ENCODE data around the gene TSPAN11. TPM values are rescaled to one million over a fixed set of nuclear protein-coding genes. Genes with fewer than 3 reads are reported as not detected.

The TSPAN11 gene
- total and polyA plus RNA-seq, 5 donors from 2014 or later: not detected

DNA sequence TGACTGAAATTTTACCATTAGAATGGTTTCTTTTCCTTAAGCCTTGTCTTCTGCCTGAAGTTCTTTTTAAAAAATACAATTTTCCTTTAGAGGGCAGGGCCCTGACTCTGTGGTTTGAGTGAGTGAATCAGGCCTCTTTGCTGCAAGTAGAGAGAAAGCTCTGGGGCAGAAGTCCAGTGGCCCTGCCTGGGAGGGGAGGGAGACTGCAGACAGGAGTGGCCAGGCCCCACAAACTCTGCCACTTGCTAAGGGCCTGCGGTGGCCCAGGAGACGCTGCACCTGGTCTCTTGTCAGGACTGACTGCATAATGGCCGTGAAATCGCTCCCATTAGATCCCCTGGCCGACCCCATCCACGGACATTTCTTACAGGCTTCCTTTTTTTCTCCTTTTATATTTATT lies 25.5 kb downstream of the TSPAN11 start:
- ATAC-seq (ENCODE audit: low read depth in 2 of 2): no peak
- no peaks in the 10 kb centered on the region for H3K36me3 ChIP-seq (ENCODE audit: control insufficient read depth, insufficient read depth, low read length)
- Mint-ChIP-seq H3K4me1 (no peaks in the 10 kb centered on the region), H3K27ac (no peak overlapping the region), H3K9me3 (no peaks in the 10 kb centered on the region), H3K36me3 (no peaks in the 10 kb centered on the region), H3K27me3 (peaks cover 4% of the 10 kb centered on the region), H3K4me3 (peak overlapping the region in 1 of 4 donors; percentile 59)
- no peak overlapping the region for H3K4me3 ChIP-seq (ENCODE audit: low read depth, low read length)
- DNase-seq: no peak
- no peak overlapping the region for H3K27ac ChIP-seq (ENCODE audit: insufficient read depth, low read length, poor library complexity, severe bottlenecking)
- no peaks in the 10 kb centered on the region for H3K4me1 ChIP-seq (ENCODE audit: control insufficient read depth, insufficient read depth, low read length, poor library complexity, severe bottlenecking)
- no peaks in the 10 kb centered on the region for H3K9me3 ChIP-seq (ENCODE audit: control insufficient read depth in 2 of 2, low read length in 2 of 2)
- peaks cover 3% of the 10 kb centered on the region for H3K27me3 ChIP-seq (ENCODE audit: control insufficient read depth, insufficient read depth, low read length)

DNA sequence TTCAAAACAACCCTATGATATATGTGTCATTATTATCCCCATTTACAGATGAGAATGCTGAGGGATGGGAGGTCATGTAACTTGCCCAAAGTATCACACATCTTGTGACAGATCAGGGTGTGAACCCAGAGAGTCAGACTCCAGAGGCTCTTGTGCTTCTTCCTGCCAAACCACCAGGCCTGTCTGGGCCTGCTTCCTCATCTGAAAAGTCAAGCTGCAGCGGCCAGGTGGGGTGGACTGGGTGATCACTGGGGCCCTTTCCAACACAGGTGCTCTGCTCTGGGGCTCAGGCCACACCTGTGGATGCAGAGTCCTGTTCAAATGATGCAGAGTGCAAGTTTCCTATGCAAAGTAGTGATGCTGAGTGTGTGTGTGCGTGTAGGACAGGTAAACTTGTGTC lies 26.7 kb downstream of the TSPAN11 start:
- ATAC-seq (ENCODE audit: low read depth in 2 of 2): no peak

GRCh38 chr12:30953951-30954751 lies 27.6 kb downstream of the TSPAN11 start:
- peak overlapping the region in 1 of 3 donors; percentile 71 for H3K27ac Mint-ChIP-seq

More for the DNA sequence above, 26.7 kb downstream of the TSPAN11 start:
- no peaks in the 10 kb centered on the region for H3K4me1 Mint-ChIP-seq
- Histone ChIP-seq H3K36me3 (ENCODE audit: control insufficient read depth, insufficient read depth, low read length) (no peaks in the 10 kb centered on the region), H3K27me3 (ENCODE audit: control insufficient read depth, insufficient read depth, low read length) (peaks cover 3% of the 10 kb centered on the region), H3K4me3 (ENCODE audit: low read depth, low read length) (no peak overlapping the region), H3K9me3 (ENCODE audit: control insufficient read depth in 2 of 2, low read length in 2 of 2) (no peaks in the 10 kb centered on the region), H3K4me1 (ENCODE audit: control insufficient read depth, insufficient read depth, low read length, poor library complexity, severe bottlenecking) (no peaks in the 10 kb centered on the region), H3K27ac (ENCODE audit: insufficient read depth, low read length, poor library complexity, severe bottlenecking) (no peak overlapping the region)
- no peak overlapping the region for H3K4me3 Mint-ChIP-seq
- no peak overlapping the region for H3K27ac Mint-ChIP-seq
- peaks cover 4% of the 10 kb centered on the region for H3K27me3 Mint-ChIP-seq
- H3K9me3 Mint-ChIP-seq: no peaks in the 10 kb centered on the region
- no peaks in the 10 kb centered on the region for H3K36me3 Mint-ChIP-seq
- no peak for DNase-seq

GRCh38 chr12:30955214-30955613 lies 28.7 kb downstream of the TSPAN11 start:
- H3K36me3 Mint-ChIP-seq: no peaks in the 10 kb centered on the region
- H3K27ac Mint-ChIP-seq: no peak overlapping the region
- no peak overlapping the region for H3K27ac ChIP-seq (ENCODE audit: insufficient read depth, low read length, poor library complexity, severe bottlenecking)
- peaks cover 1% of the 10 kb centered on the region for H3K27me3 ChIP-seq (ENCODE audit: control insufficient read depth, insufficient read depth, low read length)
- no peaks in the 10 kb centered on the region for H3K4me1 ChIP-seq (ENCODE audit: control insufficient read depth, insufficient read depth, low read length, poor library complexity, severe bottlenecking)
- no peaks in the 10 kb centered on the region for H3K36me3 ChIP-seq (ENCODE audit: control insufficient read depth, insufficient read depth, low read length)
- H3K9me3 ChIP-seq (ENCODE audit: control insufficient read depth in 2 of 2, low read length in 2 of 2): no peaks in the 10 kb centered on the region
- no peak overlapping the region for H3K4me3 ChIP-seq (ENCODE audit: low read depth, low read length)
- H3K4me1 Mint-ChIP-seq: no peaks in the 10 kb centered on the region
- no peaks in the 10 kb centered on the region for H3K9me3 Mint-ChIP-seq
- H3K4me3 Mint-ChIP-seq: no peak overlapping the region
- no peak for DNase-seq
- no peaks in the 10 kb centered on the region for H3K27me3 Mint-ChIP-seq
- ATAC-seq (ENCODE audit: low read depth in 2 of 2): no peak

More at GRCh38 chr12:30953951-30954751, 27.6 kb downstream of the TSPAN11 start:
- no peaks in the 10 kb centered on the region for H3K4me1 ChIP-seq (ENCODE audit: control insufficient read depth, insufficient read depth, low read length, poor library complexity, severe bottlenecking)
- no peak overlapping the region for H3K27ac ChIP-seq (ENCODE audit: insufficient read depth, low read length, poor library complexity, severe bottlenecking)
- H3K36me3 ChIP-seq (ENCODE audit: control insufficient read depth, insufficient read depth, low read length): no peaks in the 10 kb centered on the region
- H3K9me3 ChIP-seq (ENCODE audit: control insufficient read depth in 2 of 2, low read length in 2 of 2): no peaks in the 10 kb centered on the region
- ATAC-seq (ENCODE audit: low read depth in 2 of 2) (no peak), DNase-seq (no peak)
- Mint-ChIP-seq H3K27me3 (peaks cover 4% of the 10 kb centered on the region), H3K4me3 (no peak overlapping the region), H3K36me3 (no peaks in the 10 kb centered on the region), H3K4me1 (no peaks in the 10 kb centered on the region), H3K9me3 (no peaks in the 10 kb centered on the region)
- peaks cover 3% of the 10 kb centered on the region for H3K27me3 ChIP-seq (ENCODE audit: control insufficient read depth, insufficient read depth, low read length)
- H3K4me3 ChIP-seq (ENCODE audit: low read depth, low read length): no peak overlapping the region

GRCh38 chr12:30959110-30959710 lies 32.7 kb downstream of the TSPAN11 start:
- Mint-ChIP-seq H3K36me3 (no peaks in the 10 kb centered on the region), H3K27me3 (peaks cover 4% of the 10 kb centered on the region), H3K27ac (no peak overlapping the region), H3K4me1 (no peaks in the 10 kb centered on the region), H3K9me3 (peaks cover 0 to 3% (median 0%) of the 10 kb centered on the region in 7 donors), H3K4me3 (no peak overlapping the region)
- DNase-seq (no peak), ATAC-seq (ENCODE audit: low read depth in 2 of 2) (no peak)
- no peaks in the 10 kb centered on the region for H3K9me3 ChIP-seq (ENCODE audit: control insufficient read depth in 2 of 2, low read length in 2 of 2)
- no peaks in the 10 kb centered on the region for H3K36me3 ChIP-seq (ENCODE audit: control insufficient read depth, insufficient read depth, low read length)
- no peaks in the 10 kb centered on the region for H3K4me1 ChIP-seq (ENCODE audit: control insufficient read depth, insufficient read depth, low read length, poor library complexity, severe bottlenecking)
- no peaks in the 10 kb centered on the region for H3K27me3 ChIP-seq (ENCODE audit: control insufficient read depth, insufficient read depth, low read length)
- H3K4me3 ChIP-seq (ENCODE audit: low read depth, low read length): no peak overlapping the region
- H3K27ac ChIP-seq (ENCODE audit: insufficient read depth, low read length, poor library complexity, severe bottlenecking): no peak overlapping the region

DNA sequence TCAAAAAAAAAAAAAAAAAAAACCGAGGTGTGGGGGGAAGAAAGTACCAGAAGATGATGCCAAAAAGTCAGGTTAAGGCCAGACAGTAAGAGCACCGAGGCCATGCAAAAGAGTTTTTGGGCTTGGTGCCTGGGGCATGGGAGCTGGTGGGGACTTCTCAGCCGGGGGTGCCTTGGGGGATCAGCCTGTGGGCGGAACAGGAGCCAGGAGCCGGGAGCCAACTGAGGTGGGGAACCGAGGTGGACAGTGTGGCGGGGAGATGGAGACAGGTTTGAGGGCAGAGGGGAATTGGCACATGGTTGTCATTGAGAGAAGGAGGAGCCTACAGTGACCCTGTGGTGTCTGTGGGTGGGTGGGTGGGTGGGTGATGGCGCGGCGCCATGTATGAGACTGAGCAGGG lies 33.2 kb downstream of the TSPAN11 start:
- Histone ChIP-seq H3K27me3 (ENCODE audit: control insufficient read depth, insufficient read depth, low read length) (no peaks in the 10 kb centered on the region), H3K36me3 (ENCODE audit: control insufficient read depth, insufficient read depth, low read length) (no peaks in the 10 kb centered on the region), H3K4me3 (ENCODE audit: low read depth, low read length) (no peak overlapping the region), H3K9me3 (ENCODE audit: control insufficient read depth in 2 of 2, low read length in 2 of 2) (no peaks in the 10 kb centered on the region), H3K27ac (ENCODE audit: insufficient read depth, low read length, poor library complexity, severe bottlenecking) (no peak overlapping the region), H3K4me1 (ENCODE audit: control insufficient read depth, insufficient read depth, low read length, poor library complexity, severe bottlenecking) (no peaks in the 10 kb centered on the region)
- ATAC-seq (ENCODE audit: low read depth in 2 of 2) (no peak), DNase-seq (no peak)
- Mint-ChIP-seq H3K4me3 (peak overlapping the region in 1 of 4 donors; percentile 38), H3K36me3 (no peaks in the 10 kb centered on the region), H3K9me3 (peaks cover 0 to 3% (median 0%) of the 10 kb centered on the region in 7 donors), H3K27me3 (peaks cover 4% of the 10 kb centered on the region), H3K4me1 (no peaks in the 10 kb centered on the region), H3K27ac (no peak overlapping the region)

- Histone ChIP-seq H3K27ac (ENCODE audit: insufficient read depth, low read length, poor library complexity, severe bottlenecking) (no peak overlapping the region), H3K36me3 (ENCODE audit: control insufficient read depth, insufficient read depth, low read length) (no peaks in the 10 kb centered on the region), H3K4me3 (ENCODE audit: low read depth, low read length) (no peak overlapping the region), H3K9me3 (ENCODE audit: control insufficient read depth in 2 of 2, low read length in 2 of 2) (no peaks in the 10 kb centered on the region), H3K4me1 (ENCODE audit: control insufficient read depth, insufficient read depth, low read length, poor library complexity, severe bottlenecking) (no peaks in the 10 kb centered on the region), H3K27me3 (ENCODE audit: control insufficient read depth, insufficient read depth, low read length) (no peaks in the 10 kb centered on the region)
- H3K27me3 Mint-ChIP-seq: peaks cover 4% of the 10 kb centered on the region
- H3K9me3 Mint-ChIP-seq: peaks cover 0 to 3% (median 0%) of the 10 kb centered on the region in 7 donors
- no peak overlapping the region for H3K4me3 Mint-ChIP-seq
- H3K4me1 Mint-ChIP-seq: no peaks in the 10 kb centered on the region
- no peak for ATAC-seq (ENCODE audit: low read depth in 2 of 2)
- no peaks in the 10 kb centered on the region for H3K36me3 Mint-ChIP-seq
- DNase-seq: no peak
- H3K27ac Mint-ChIP-seq: no peak overlapping the region
These were observed 34.5 kb downstream of the TSPAN11 start for GRCh38 chr12:30961030-30961429.

DNA sequence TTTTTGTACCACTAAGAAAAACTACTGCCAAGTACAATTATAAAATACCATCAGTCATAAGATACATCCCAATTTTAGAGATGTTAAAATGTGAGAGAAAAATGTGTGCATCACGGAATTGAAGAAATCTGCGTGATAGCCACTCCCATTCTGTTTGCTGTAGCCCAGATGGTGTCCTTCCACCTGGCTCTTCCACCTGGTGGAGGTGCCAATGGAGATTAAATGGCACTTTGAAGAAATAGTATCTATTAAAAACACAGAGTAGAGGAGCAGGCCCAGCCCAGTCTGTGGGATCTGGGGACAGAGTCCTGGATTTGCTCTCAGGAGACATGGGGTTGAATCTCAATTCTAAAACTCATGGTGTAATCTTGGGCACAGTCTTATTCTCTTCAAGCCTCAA lies 35.5 kb downstream of the TSPAN11 start:
- Mint-ChIP-seq H3K4me3 (no peak overlapping the region), H3K9me3 (peaks cover 0 to 3% (median 0%) of the 10 kb centered on the region in 7 donors), H3K27ac (no peak overlapping the region), H3K36me3 (no peaks in the 10 kb centered on the region), H3K27me3 (peaks cover 4% of the 10 kb centered on the region), H3K4me1 (no peaks in the 10 kb centered on the region)
- no peak for ATAC-seq (ENCODE audit: low read depth in 2 of 2)
- H3K4me1 ChIP-seq (ENCODE audit: control insufficient read depth, insufficient read depth, low read length, poor library complexity, severe bottlenecking): no peaks in the 10 kb centered on the region
- DNase-seq: no peak
- H3K9me3 ChIP-seq (ENCODE audit: control insufficient read depth in 2 of 2, low read length in 2 of 2): no peaks in the 10 kb centered on the region
- H3K27me3 ChIP-seq (ENCODE audit: control insufficient read depth, insufficient read depth, low read length): no peaks in the 10 kb centered on the region
- no peak overlapping the region for H3K4me3 ChIP-seq (ENCODE audit: low read depth, low read length)
- no peaks in the 10 kb centered on the region for H3K36me3 ChIP-seq (ENCODE audit: control insufficient read depth, insufficient read depth, low read length)
- H3K27ac ChIP-seq (ENCODE audit: insufficient read depth, low read length, poor library complexity, severe bottlenecking): no peak overlapping the region
